ENCODE data around the gene RPP14. TPM values are rescaled to one million over a fixed set of nuclear protein-coding genes. Genes with fewer than 3 reads are reported as not detected.
"Not testable (repeated sequence)": the region's sequence is repeated elsewhere in the genome, so short reads cannot be mapped to it uniquely, and the experiment has no call there.

Gene RPP14
- total RNA-seq, 2 donors from 2014 or later = 16.4 to 19.4 TPM

GRCh38 chr3:58274027-58274614 lies 31.9 kb upstream of the RPP14 start:
- H3K27ac Mint-ChIP-seq = no peak overlapping the region
- H3K4me3 Mint-ChIP-seq = no peak overlapping the region
- peaks cover 8% of the 10 kb centered on the region for H3K36me3 Mint-ChIP-seq (ENCODE audit: low read depth)

GRCh38 chr3:58281069-58281468 lies 25.0 kb upstream of the RPP14 start:
- DNase-seq (no peak), ATAC-seq (no peak)
- Mint-ChIP-seq H3K4me3 (no peak overlapping the region), H3K27me3 (no peaks in the 10 kb centered on the region), H3K36me3 (ENCODE audit: low read depth) (peaks cover 17% of the 10 kb centered on the region), H3K27ac (no peak overlapping the region), H3K4me1 (peaks cover 3% of the 10 kb centered on the region)
- no peaks in the 10 kb centered on the region for H3K9me3 ChIP-seq (ENCODE audit: control insufficient read depth, low read length, poor library complexity, severe bottlenecking)

More at GRCh38 chr3:58274027-58274614, 31.9 kb upstream of the RPP14 start:
- peaks cover 2% of the 10 kb centered on the region for H3K4me1 Mint-ChIP-seq
- no peaks in the 10 kb centered on the region for H3K27me3 Mint-ChIP-seq
- no peak for ATAC-seq
- no peak for DNase-seq
- H3K9me3 ChIP-seq (ENCODE audit: control insufficient read depth, low read length, poor library complexity, severe bottlenecking) = no peaks in the 10 kb centered on the region

DNA sequence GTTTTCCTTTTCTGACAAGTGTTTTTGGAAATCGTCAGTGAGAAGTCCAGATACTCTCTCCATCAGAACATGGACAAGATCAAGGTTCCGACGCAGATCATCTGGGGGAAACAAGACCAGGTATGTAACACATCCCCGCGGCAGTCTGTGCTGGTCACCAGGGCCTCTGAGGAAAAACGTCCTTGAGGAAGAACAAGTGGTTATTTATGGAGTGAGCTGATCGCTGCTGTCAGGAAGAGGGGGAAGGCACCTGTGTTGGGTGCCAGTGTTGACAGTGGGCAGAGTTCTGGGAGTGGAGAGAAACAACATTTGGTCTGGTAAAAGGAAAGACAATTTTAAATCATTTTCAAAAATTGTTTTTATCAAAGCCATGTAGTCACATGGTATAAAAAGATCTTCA lies 20.7 kb upstream of the RPP14 start:
- H3K27me3 Mint-ChIP-seq = no peaks in the 10 kb centered on the region
- DNase-seq (no peak), ATAC-seq (no peak)
- H3K9me3 ChIP-seq (ENCODE audit: control insufficient read depth, low read length, poor library complexity, severe bottlenecking) = no peaks in the 10 kb centered on the region
- H3K27ac Mint-ChIP-seq = no peak overlapping the region
- H3K4me3 Mint-ChIP-seq = no peak overlapping the region
- peaks cover 3% of the 10 kb centered on the region for H3K4me1 Mint-ChIP-seq
- H3K36me3 Mint-ChIP-seq (ENCODE audit: low read depth) = peaks cover 14% of the 10 kb centered on the region

DNA sequence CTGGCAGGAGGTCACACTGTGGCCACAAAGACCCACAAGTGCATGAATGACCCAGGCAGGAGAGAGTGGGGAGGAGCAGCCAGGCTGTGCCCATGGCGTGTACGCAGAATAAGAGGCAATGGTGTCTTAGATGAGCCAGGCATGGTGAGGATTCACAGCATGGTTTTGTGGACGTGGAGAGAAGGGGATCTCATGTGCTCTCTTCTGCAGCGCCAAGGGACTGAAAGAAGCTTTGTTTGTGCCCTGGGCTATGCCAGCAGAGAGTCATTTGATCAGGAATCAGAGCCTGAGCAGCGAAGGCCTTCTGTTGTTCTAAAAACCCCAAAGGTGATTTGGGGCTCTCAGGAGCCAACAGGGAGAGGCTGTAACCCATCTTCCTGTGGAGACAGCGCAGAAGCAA lies 18.7 kb upstream of the RPP14 start:
- H3K4me3 Mint-ChIP-seq = no peak overlapping the region
- no peak overlapping the region for H3K27ac Mint-ChIP-seq
- peaks cover 10% of the 10 kb centered on the region for H3K36me3 Mint-ChIP-seq (ENCODE audit: low read depth)
- no peaks in the 10 kb centered on the region for H3K27me3 Mint-ChIP-seq
- H3K4me1 Mint-ChIP-seq = peaks cover 3% of the 10 kb centered on the region
- no peak for DNase-seq
- ATAC-seq = no peak
- no peaks in the 10 kb centered on the region for H3K9me3 ChIP-seq (ENCODE audit: control insufficient read depth, low read length, poor library complexity, severe bottlenecking)

- H3K9me3 ChIP-seq (ENCODE audit: control insufficient read depth, low read length, poor library complexity, severe bottlenecking) = no peaks in the 10 kb centered on the region
- ATAC-seq = no peak
- Mint-ChIP-seq H3K27me3 (no peaks in the 10 kb centered on the region), H3K27ac (no peak overlapping the region), H3K36me3 (ENCODE audit: low read depth) (peaks cover 10% of the 10 kb centered on the region), H3K4me1 (peaks cover 3% of the 10 kb centered on the region), H3K4me3 (no peak overlapping the region)
- no peak for DNase-seq
These were observed 17.9 kb upstream of the RPP14 start for GRCh38 chr3:58288011-58288728.

- not testable (repeated sequence) for H3K27me3 Mint-ChIP-seq; H3K4me1 Mint-ChIP-seq; DNase-seq; H3K4me3 Mint-ChIP-seq; ATAC-seq; H3K9me3 ChIP-seq (ENCODE audit: control insufficient read depth, low read length, poor library complexity, severe bottlenecking); H3K27ac Mint-ChIP-seq; H3K36me3 Mint-ChIP-seq (ENCODE audit: low read depth)
These were observed 17.0 kb upstream of the RPP14 start for GRCh38 chr3:58288964-58289613.

- not testable (repeated sequence) for H3K27me3 Mint-ChIP-seq; DNase-seq; H3K4me3 Mint-ChIP-seq; H3K27ac Mint-ChIP-seq; H3K36me3 Mint-ChIP-seq (ENCODE audit: low read depth); H3K4me1 Mint-ChIP-seq; ATAC-seq; H3K9me3 ChIP-seq (ENCODE audit: control insufficient read depth, low read length, poor library complexity, severe bottlenecking)
These were observed 15.6 kb upstream of the RPP14 start for GRCh38 chr3:58290446-58290845.

DNA sequence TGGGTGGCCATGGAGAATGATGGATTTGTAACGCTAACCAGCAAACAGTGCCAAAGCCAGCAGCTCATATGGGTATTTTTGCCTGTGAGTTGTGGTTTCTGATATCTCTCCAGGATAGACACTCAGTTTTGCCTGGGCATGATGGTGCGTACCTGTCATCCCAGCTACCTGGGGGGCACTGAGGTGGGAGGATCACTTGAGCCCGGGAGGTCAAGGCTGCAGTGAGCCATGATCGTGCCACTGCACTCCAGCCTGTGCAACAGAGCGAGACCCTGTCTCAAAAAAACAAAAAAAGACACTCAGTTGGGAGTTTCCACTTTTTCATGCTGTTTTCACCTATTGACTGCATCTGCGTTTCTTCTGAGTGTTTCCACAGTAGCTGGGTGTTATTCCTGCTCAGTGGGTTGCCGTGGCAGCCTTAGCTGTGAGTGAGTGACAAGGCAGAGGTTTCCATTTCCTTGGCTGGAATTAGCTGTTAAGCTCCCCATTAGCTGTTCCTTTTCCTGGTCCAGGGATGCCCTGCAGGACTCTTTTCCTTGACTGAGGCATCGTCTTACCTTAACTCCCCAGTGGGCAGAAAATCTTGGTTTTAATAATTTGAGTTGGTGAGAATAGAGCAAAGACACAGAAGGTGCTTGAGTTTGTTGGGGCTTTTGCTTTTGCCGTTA lies 14.2 kb upstream of the RPP14 start:
- peaks cover 5% of the 10 kb centered on the region for H3K36me3 Mint-ChIP-seq (ENCODE audit: low read depth)
- no peak for ATAC-seq
- H3K9me3 ChIP-seq (ENCODE audit: control insufficient read depth, low read length, poor library complexity, severe bottlenecking) = no peaks in the 10 kb centered on the region
- H3K4me1 Mint-ChIP-seq = no peaks in the 10 kb centered on the region
- DNase-seq = no peak
- H3K4me3 Mint-ChIP-seq = no peak overlapping the region
- H3K27me3 Mint-ChIP-seq = peaks cover 6% of the 10 kb centered on the region
- no peak overlapping the region for H3K27ac Mint-ChIP-seq

DNA sequence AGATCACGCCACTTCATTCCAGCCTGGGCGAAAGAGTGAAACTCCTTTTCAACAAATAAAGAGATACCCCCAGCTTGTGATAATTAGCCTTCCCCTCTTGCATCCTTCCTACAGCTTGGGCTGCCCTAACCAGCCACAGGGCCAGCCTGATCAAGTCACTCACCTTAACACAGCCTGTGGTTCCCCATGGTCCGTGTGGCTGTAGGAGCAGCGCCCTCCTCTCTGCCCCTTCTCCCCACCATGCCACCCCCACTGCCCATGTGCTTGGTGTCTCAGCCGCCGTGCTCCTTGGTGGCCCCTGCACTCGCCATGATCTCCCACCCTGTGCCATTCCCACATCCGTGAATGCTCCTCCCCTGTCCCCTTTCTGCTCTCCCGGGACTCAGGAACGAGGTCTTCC lies 13.2 kb upstream of the RPP14 start:
- Mint-ChIP-seq H3K27me3 (peaks cover 6% of the 10 kb centered on the region), H3K4me3 (no peak overlapping the region), H3K4me1 (no peaks in the 10 kb centered on the region), H3K36me3 (ENCODE audit: low read depth) (peaks cover 5% of the 10 kb centered on the region), H3K27ac (no peak overlapping the region)
- ATAC-seq = no peak
- no peak for DNase-seq
- H3K9me3 ChIP-seq (ENCODE audit: control insufficient read depth, low read length, poor library complexity, severe bottlenecking) = no peaks in the 10 kb centered on the region

- no peaks in the 10 kb centered on the region for H3K9me3 ChIP-seq (ENCODE audit: control insufficient read depth, low read length, poor library complexity, severe bottlenecking)
- H3K4me1 Mint-ChIP-seq = no peaks in the 10 kb centered on the region
- H3K4me3 Mint-ChIP-seq = no peak overlapping the region
- H3K27me3 Mint-ChIP-seq = peaks cover 12% of the 10 kb centered on the region
- H3K36me3 Mint-ChIP-seq (ENCODE audit: low read depth) = peaks cover 5% of the 10 kb centered on the region
- no peak overlapping the region for H3K27ac Mint-ChIP-seq
- DNase-seq (no peak), ATAC-seq (no peak)
These were observed 12.5 kb upstream of the RPP14 start for GRCh38 chr3:58293516-58293915.

GRCh38 chr3:58296269-58296668 lies 9.8 kb upstream of the RPP14 start:
- ATAC-seq (no peak), DNase-seq (no peak)
- peaks cover 5% of the 10 kb centered on the region for H3K36me3 Mint-ChIP-seq (ENCODE audit: low read depth)
- H3K4me3 Mint-ChIP-seq = no peak overlapping the region
- no peak overlapping the region for H3K27ac Mint-ChIP-seq
- peaks cover 19% of the 10 kb centered on the region for H3K27me3 Mint-ChIP-seq
- no peaks in the 10 kb centered on the region for H3K4me1 Mint-ChIP-seq
- no peaks in the 10 kb centered on the region for H3K9me3 ChIP-seq (ENCODE audit: control insufficient read depth, low read length, poor library complexity, severe bottlenecking)

DNA sequence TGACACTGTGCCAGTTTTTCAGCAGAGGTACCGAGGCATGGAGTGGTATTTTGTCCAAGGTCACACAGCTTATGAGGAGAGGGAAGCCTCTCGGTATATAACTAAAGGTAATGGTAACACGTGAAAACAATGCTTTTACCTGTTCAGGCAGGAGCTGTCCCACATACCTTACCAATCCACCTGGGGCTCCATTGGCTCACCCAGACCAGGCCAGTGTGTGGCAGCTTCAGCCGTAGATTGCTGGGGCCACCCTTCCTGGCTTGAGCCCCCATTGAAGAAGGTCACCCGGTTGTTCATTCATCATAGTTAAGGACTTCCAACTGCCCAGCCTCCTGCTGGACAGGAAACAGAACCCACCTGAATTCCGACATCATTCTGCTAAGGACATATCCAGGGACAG lies 9.2 kb upstream of the RPP14 start:
- H3K27ac Mint-ChIP-seq = no peak overlapping the region
- H3K36me3 Mint-ChIP-seq (ENCODE audit: low read depth) = peaks cover 5% of the 10 kb centered on the region
- no peaks in the 10 kb centered on the region for H3K9me3 ChIP-seq (ENCODE audit: control insufficient read depth, low read length, poor library complexity, severe bottlenecking)
- DNase-seq (no peak), ATAC-seq (no peak)
- H3K27me3 Mint-ChIP-seq = peaks cover 19% of the 10 kb centered on the region
- no peak overlapping the region for H3K4me3 Mint-ChIP-seq
- H3K4me1 Mint-ChIP-seq = no peaks in the 10 kb centered on the region

DNA sequence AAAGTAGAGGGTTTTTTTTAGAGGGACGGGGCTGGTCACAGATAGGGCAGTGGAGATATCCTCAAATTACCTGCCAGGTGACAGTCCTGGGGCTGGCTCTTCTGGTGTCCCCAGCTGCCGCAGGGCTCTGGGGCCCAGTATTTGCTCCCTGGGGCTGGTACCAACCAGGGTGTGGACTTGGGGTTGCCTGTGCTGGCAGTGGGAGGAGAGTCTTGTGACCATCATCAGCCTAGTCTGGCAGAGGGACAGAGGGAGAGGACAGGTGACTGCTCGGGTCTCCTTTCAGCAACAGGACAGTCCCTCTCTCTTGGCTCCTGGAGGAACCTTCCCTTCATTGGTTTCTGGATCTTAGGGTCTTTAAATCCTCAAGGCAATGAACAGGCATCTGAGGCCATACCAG lies 7.9 kb upstream of the RPP14 start:
- Mint-ChIP-seq H3K4me1 (no peaks in the 10 kb centered on the region), H3K4me3 (no peak overlapping the region), H3K27me3 (peaks cover 27% of the 10 kb centered on the region), H3K36me3 (ENCODE audit: low read depth) (peaks cover 5% of the 10 kb centered on the region), H3K27ac (no peak overlapping the region)
- DNase-seq (no peak), ATAC-seq (no peak)
- no peaks in the 10 kb centered on the region for H3K9me3 ChIP-seq (ENCODE audit: control insufficient read depth, low read length, poor library complexity, severe bottlenecking)

Data from T-helper 17 cell (primary cell).